PC-3 (cell line): Measurements from ENCODE around the gene ARID5B.

ENCODE experiments used
- CTCF ChIP-seq: fragments of 300-600 bp; sonication (generic); conservative IDR thresholded peaks from 2 replicates; pipeline ENCODE4 v1.5.1; 2017; ENCODE audit warnings: antibody characterized with exemption, low read depth, mild to moderate bottlenecking, low read length
- EZH2 ChIP-seq: fragments of 300-600 bp; sonication (generic); IDR thresholded peaks from one replicate; pipeline ENCODE4 v1.6.1; 2017; ENCODE audit warnings: antibody characterized with exemption, mild to moderate bottlenecking, low read length; ENCODE audit not compliant: unreplicated experiment
- EZH2phosphoT487 ChIP-seq: fragments of 300-600 bp; sonication (generic); IDR thresholded peaks from 2 replicates; pipeline ENCODE4 v1.6.1; 2018; ENCODE audit warnings: mild to moderate bottlenecking, antibody characterized with exemption, low read length, borderline replicate concordance

GRCh38 chr10:61973169-61973568 lies 71.7 kb downstream of the ARID5B start:
- TF ChIP-seq CTCF (no peak), EZH2phosphoT487 (no peak), EZH2 (no peak)
